ENCODE measurements around the gene PKNOX2.

PKNOX2 gene

DNA sequence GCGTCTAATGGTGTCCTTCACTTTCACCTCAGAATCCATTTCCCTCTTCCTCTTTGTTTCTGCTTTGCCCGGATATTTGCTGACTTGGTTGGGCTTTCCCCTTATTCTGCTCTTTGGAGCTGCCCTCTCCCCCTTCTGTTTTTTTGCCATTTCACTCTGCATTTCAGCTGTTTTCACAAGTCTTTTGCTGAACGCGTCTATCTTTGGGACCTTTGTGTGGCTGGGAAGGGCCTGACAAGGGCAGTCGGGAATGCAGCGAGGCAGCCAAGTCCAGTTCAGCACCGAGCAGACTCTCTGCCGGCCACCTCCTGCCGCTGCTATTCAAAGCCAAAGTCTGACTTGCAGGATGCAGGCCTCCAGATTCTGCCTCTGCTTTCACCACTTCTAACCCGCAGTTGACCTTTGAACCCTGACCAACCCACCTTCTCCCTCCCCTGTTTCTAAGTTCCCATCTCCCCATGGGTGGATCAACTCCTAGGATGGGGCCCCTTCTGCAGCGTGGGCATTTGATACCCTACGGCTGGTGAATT lies 293.3 kb downstream of the PKNOX2 start:
- Histone ChIP-seq H3K27ac (ENCODE audit: low read depth, low read length) (no peak overlapping the region), H3K4me1 (ENCODE audit: control insufficient read depth, insufficient read depth, low read length, unreplicated experiment) (no peaks in the 10 kb centered on the region), H2AFZ (ENCODE audit: low read length, unreplicated experiment) (peak overlapping the region; percentile 75), H3K4me3 (ENCODE audit: low read depth, low read length) (0 out of 2 replicates have a peak overlapping the region, but pooled peaks have one; percentile 2), H3K36me3 (ENCODE audit: insufficient read depth, low read length) (no peaks in the 10 kb centered on the region), H3K79me2 (ENCODE audit: control insufficient read depth, insufficient read depth, low read length, unreplicated experiment) (no peaks in the 10 kb centered on the region), H3K27me3 (ENCODE audit: insufficient read depth, low read length) (no peaks in the 10 kb centered on the region)

GRCh38 chr11:125460275-125460674 lies 295.7 kb downstream of the PKNOX2 start:
- no peak overlapping the region for H2AFZ ChIP-seq (ENCODE audit: low read length, unreplicated experiment)
- H3K27ac ChIP-seq (ENCODE audit: low read depth, low read length), result no peak overlapping the region
- H3K4me1 ChIP-seq (ENCODE audit: control insufficient read depth, insufficient read depth, low read length, unreplicated experiment), result no peaks in the 10 kb centered on the region
- H3K4me3 ChIP-seq (ENCODE audit: low read depth, low read length), result no peak overlapping the region
- no peaks in the 10 kb centered on the region for H3K79me2 ChIP-seq (ENCODE audit: control insufficient read depth, insufficient read depth, low read length, unreplicated experiment)
- H3K27me3 ChIP-seq (ENCODE audit: insufficient read depth, low read length), result no peaks in the 10 kb centered on the region
- H3K36me3 ChIP-seq (ENCODE audit: insufficient read depth, low read length), result no peaks in the 10 kb centered on the region

- no peaks in the 10 kb centered on the region for H3K4me1 ChIP-seq (ENCODE audit: control insufficient read depth, insufficient read depth, low read length, unreplicated experiment)
- no peak overlapping the region for H2AFZ ChIP-seq (ENCODE audit: low read length, unreplicated experiment)
- H3K27me3 ChIP-seq (ENCODE audit: insufficient read depth, low read length), result no peaks in the 10 kb centered on the region
- no peak overlapping the region for H3K27ac ChIP-seq (ENCODE audit: low read depth, low read length)
- no peaks in the 10 kb centered on the region for H3K36me3 ChIP-seq (ENCODE audit: insufficient read depth, low read length)
- H3K79me2 ChIP-seq (ENCODE audit: control insufficient read depth, insufficient read depth, low read length, unreplicated experiment), result no peaks in the 10 kb centered on the region
- H3K4me3 ChIP-seq (ENCODE audit: low read depth, low read length), result no peak overlapping the region
Observed at GRCh38 chr11:125463590-125464269, 299.2 kb downstream of the PKNOX2 start.

DNA sequence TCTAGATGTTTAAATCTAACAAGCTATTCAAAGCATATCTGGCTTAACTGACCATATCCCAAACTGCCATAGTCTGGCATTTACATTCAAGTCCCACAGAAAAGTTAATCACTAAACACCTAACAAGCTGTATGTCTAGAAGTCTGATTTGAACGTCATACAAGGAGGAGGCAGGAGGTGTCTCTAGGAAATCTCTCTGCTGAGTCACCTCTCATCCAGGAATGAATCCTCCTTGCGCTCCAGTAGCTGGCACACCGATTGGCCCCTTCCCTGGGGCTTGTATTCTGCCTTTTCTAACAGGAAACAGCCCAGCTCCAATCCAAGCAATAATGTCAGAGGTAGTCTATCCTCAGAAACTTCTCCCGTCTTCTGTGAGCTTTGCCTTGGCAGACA lies 299.7 kb downstream of the PKNOX2 start:
- no peaks in the 10 kb centered on the region for H3K36me3 ChIP-seq (ENCODE audit: insufficient read depth, low read length)
- no peak overlapping the region for H3K27ac ChIP-seq (ENCODE audit: low read depth, low read length)

GRCh38 chr11:125464666-125465065 lies 300.1 kb downstream of the PKNOX2 start:
- H3K4me1 ChIP-seq (ENCODE audit: control insufficient read depth, insufficient read depth, low read length, unreplicated experiment), result no peaks in the 10 kb centered on the region
- no peak overlapping the region for H3K27ac ChIP-seq (ENCODE audit: low read depth, low read length)
- no peak overlapping the region for H2AFZ ChIP-seq (ENCODE audit: low read length, unreplicated experiment)

More for the DNA sequence above, 299.7 kb downstream of the PKNOX2 start:
- no peaks in the 10 kb centered on the region for H3K79me2 ChIP-seq (ENCODE audit: control insufficient read depth, insufficient read depth, low read length, unreplicated experiment)
- no peaks in the 10 kb centered on the region for H3K27me3 ChIP-seq (ENCODE audit: insufficient read depth, low read length)
- H3K4me1 ChIP-seq (ENCODE audit: control insufficient read depth, insufficient read depth, low read length, unreplicated experiment), result no peaks in the 10 kb centered on the region
- H2AFZ ChIP-seq (ENCODE audit: low read length, unreplicated experiment), result no peak overlapping the region
- H3K4me3 ChIP-seq (ENCODE audit: low read depth, low read length), result no peak overlapping the region

DNA sequence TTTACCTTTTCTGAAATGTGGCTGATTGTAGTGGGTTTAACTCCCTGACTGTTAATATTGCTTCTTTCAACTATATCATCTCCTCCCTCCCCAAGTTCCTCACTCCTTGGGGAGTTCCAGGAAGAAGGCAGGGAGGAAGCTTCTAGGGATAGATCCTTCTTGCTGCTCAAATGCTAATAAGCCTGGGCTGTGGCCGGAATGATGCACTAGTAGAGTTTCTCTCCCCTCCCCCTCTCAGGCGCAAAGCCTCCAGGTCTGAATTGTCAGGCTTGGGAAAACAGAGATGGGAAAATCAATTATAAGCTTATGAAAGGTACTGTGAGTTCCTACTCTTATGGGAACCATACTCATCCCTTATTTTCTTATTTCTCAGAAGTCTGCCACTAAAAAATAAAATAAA lies 300.7 kb downstream of the PKNOX2 start:
- no peaks in the 10 kb centered on the region for H3K79me2 ChIP-seq (ENCODE audit: control insufficient read depth, insufficient read depth, low read length, unreplicated experiment)
- H3K4me3 ChIP-seq (ENCODE audit: low read depth, low read length), result no peak overlapping the region
- H3K27ac ChIP-seq (ENCODE audit: low read depth, low read length), result no peak overlapping the region
- H3K27me3 ChIP-seq (ENCODE audit: insufficient read depth, low read length), result no peaks in the 10 kb centered on the region
- no peak overlapping the region for H2AFZ ChIP-seq (ENCODE audit: low read length, unreplicated experiment)
- H3K36me3 ChIP-seq (ENCODE audit: insufficient read depth, low read length), result no peaks in the 10 kb centered on the region
- no peaks in the 10 kb centered on the region for H3K4me1 ChIP-seq (ENCODE audit: control insufficient read depth, insufficient read depth, low read length, unreplicated experiment)

More at GRCh38 chr11:125464666-125465065, 300.1 kb downstream of the PKNOX2 start:
- H3K27me3 ChIP-seq (ENCODE audit: insufficient read depth, low read length), result no peaks in the 10 kb centered on the region
- H3K4me3 ChIP-seq (ENCODE audit: low read depth, low read length), result no peak overlapping the region
- no peaks in the 10 kb centered on the region for H3K79me2 ChIP-seq (ENCODE audit: control insufficient read depth, insufficient read depth, low read length, unreplicated experiment)
- no peaks in the 10 kb centered on the region for H3K36me3 ChIP-seq (ENCODE audit: insufficient read depth, low read length)

DNA sequence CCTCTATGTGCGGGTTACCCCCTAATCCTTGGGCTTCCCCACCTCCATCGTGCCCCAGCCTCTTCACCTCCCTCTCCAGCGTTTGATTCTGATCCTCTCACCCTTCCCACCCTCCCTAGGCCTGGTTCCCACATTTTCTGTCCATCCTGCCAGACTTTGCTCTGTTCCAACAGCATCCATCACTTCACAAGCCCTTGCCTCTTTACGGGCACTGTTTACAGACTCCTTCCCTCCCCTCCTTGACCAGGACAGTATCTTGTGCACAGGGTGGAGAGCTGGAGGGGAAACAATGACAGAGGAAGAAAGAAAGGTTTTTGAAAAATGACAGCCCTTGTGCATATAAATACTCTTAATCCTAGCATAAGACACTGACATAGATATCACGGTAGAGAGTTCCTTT lies 301.1 kb downstream of the PKNOX2 start:
- Histone ChIP-seq H3K36me3 (ENCODE audit: insufficient read depth, low read length) (no peaks in the 10 kb centered on the region), H3K79me2 (ENCODE audit: control insufficient read depth, insufficient read depth, low read length, unreplicated experiment) (no peaks in the 10 kb centered on the region), H3K27ac (ENCODE audit: low read depth, low read length) (no peak overlapping the region), H2AFZ (ENCODE audit: low read length, unreplicated experiment) (no peak overlapping the region), H3K4me1 (ENCODE audit: control insufficient read depth, insufficient read depth, low read length, unreplicated experiment) (no peaks in the 10 kb centered on the region), H3K4me3 (ENCODE audit: low read depth, low read length) (no peak overlapping the region), H3K27me3 (ENCODE audit: insufficient read depth, low read length) (no peaks in the 10 kb centered on the region)

GRCh38 chr11:125468025-125468424 lies 303.5 kb downstream of the PKNOX2 start:
- Histone ChIP-seq H2AFZ (ENCODE audit: low read length, unreplicated experiment) (no peak overlapping the region), H3K79me2 (ENCODE audit: control insufficient read depth, insufficient read depth, low read length, unreplicated experiment) (no peaks in the 10 kb centered on the region), H3K27ac (ENCODE audit: low read depth, low read length) (no peak overlapping the region), H3K36me3 (ENCODE audit: insufficient read depth, low read length) (no peaks in the 10 kb centered on the region), H3K4me3 (ENCODE audit: low read depth, low read length) (no peak overlapping the region), H3K27me3 (ENCODE audit: insufficient read depth, low read length) (no peaks in the 10 kb centered on the region), H3K4me1 (ENCODE audit: control insufficient read depth, insufficient read depth, low read length, unreplicated experiment) (no peaks in the 10 kb centered on the region)

GRCh38 chr11:125468852-125469251 lies 304.3 kb downstream of the PKNOX2 start:
- no peaks in the 10 kb centered on the region for H3K4me1 ChIP-seq (ENCODE audit: control insufficient read depth, insufficient read depth, low read length, unreplicated experiment)
- H3K36me3 ChIP-seq (ENCODE audit: insufficient read depth, low read length), result no peaks in the 10 kb centered on the region
- no peak overlapping the region for H2AFZ ChIP-seq (ENCODE audit: low read length, unreplicated experiment)
- H3K27me3 ChIP-seq (ENCODE audit: insufficient read depth, low read length), result no peaks in the 10 kb centered on the region
- H3K27ac ChIP-seq (ENCODE audit: low read depth, low read length), result no peak overlapping the region
- no peak overlapping the region for H3K4me3 ChIP-seq (ENCODE audit: low read depth, low read length)
- H3K79me2 ChIP-seq (ENCODE audit: control insufficient read depth, insufficient read depth, low read length, unreplicated experiment), result no peaks in the 10 kb centered on the region

DNA sequence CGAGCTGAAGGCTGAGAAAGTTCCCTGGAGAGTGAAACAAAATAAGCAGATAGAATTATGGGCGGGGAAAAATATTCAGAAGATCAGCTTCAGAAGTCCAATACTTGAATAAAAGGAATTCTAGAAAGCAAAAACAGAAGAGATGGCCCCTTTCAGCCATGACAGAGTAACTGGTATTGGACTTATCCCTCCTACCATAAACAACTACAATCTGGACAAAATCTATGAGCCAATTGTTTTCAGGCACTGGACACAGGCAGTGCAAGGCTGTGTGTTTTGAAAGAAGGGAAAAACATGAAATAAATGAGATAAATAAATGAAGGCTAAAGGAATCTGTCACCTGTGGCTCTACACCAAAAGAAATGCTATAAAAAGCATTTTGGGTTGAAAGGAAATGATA lies 305.8 kb downstream of the PKNOX2 start:
- Histone ChIP-seq H3K27ac (ENCODE audit: low read depth, low read length) (no peak overlapping the region), H3K4me1 (ENCODE audit: control insufficient read depth, insufficient read depth, low read length, unreplicated experiment) (no peaks in the 10 kb centered on the region), H3K27me3 (ENCODE audit: insufficient read depth, low read length) (no peaks in the 10 kb centered on the region), H3K79me2 (ENCODE audit: control insufficient read depth, insufficient read depth, low read length, unreplicated experiment) (no peaks in the 10 kb centered on the region), H3K4me3 (ENCODE audit: low read depth, low read length) (no peak overlapping the region), H2AFZ (ENCODE audit: low read length, unreplicated experiment) (no peak overlapping the region), H3K36me3 (ENCODE audit: insufficient read depth, low read length) (no peaks in the 10 kb centered on the region)

- Histone ChIP-seq H3K79me2 (ENCODE audit: control insufficient read depth, insufficient read depth, low read length, unreplicated experiment) (no peaks in the 10 kb centered on the region), H3K4me1 (ENCODE audit: control insufficient read depth, insufficient read depth, low read length, unreplicated experiment) (no peaks in the 10 kb centered on the region), H2AFZ (ENCODE audit: low read length, unreplicated experiment) (no peak overlapping the region), H3K27me3 (ENCODE audit: insufficient read depth, low read length) (no peaks in the 10 kb centered on the region), H3K36me3 (ENCODE audit: insufficient read depth, low read length) (no peaks in the 10 kb centered on the region), H3K27ac (ENCODE audit: low read depth, low read length) (no peak overlapping the region), H3K4me3 (ENCODE audit: low read depth, low read length) (no peak overlapping the region)
Observed at GRCh38 chr11:125476721-125477120, 312.2 kb downstream of the PKNOX2 start.

Measured in ACC112 (cell line).